Stimulated activated CD8-positive, alpha-beta memory T cell treated with anti-CD3 and anti-CD28 coated beads, Interleukin-15, amount 100 ng/mL, for 4 hours (primary cell): ENCODE measurements around the gene CNTN2.

Experiments
- DNase-seq, 2 donors: peaks; one replicate each; pipeline ENCODE4 v3.0.0-alpha.2; 2020; ENCODE audit warnings: low read depth in 2 of 2

Gene CNTN2

GRCh38 chr1:205042911-205043806 is at the start of gene CNTN2:
TSS of gene CNTN2 (plus strand) at chr1:205043212. CDS start at chr1:205053186, 9,974 bp downstream.
- no peak for DNase-seq

- DNase-seq: no peak
These were observed 48.7 kb upstream of the CNTN2 start for GRCh38 chr1:204994086-204994862.

- no peak for DNase-seq
These were observed 46.0 kb upstream of the CNTN2 start for GRCh38 chr1:204996981-204997380.

GRCh38 chr1:204997591-204998355 is 45.2 kb upstream of the CNTN2 start:
- no peak for DNase-seq

- no peak for DNase-seq
These were observed 41.9 kb upstream of the CNTN2 start for GRCh38 chr1:205001162-205001561.

- no peak for DNase-seq
These were observed 40.3 kb upstream of the CNTN2 start for GRCh38 chr1:205002705-205003104.

- no peak for DNase-seq
These were observed 39.5 kb upstream of the CNTN2 start for GRCh38 chr1:205003358-205004131.

GRCh38 chr1:205004351-205004750 is 38.7 kb upstream of the CNTN2 start:
- DNase-seq: no peak

- DNase-seq: no peak
These were observed 34.1 kb upstream of the CNTN2 start for GRCh38 chr1:205008896-205009295.

GRCh38 chr1:205009670-205010069 is 33.3 kb upstream of the CNTN2 start:
- DNase-seq: no peak

GRCh38 chr1:205012391-205013140 is 30.4 kb upstream of the CNTN2 start:
- DNase-seq: no peak

GRCh38 chr1:205013683-205014367 is 29.2 kb upstream of the CNTN2 start:
- no peak for DNase-seq

- no peak for DNase-seq
These were observed 28.2 kb upstream of the CNTN2 start for GRCh38 chr1:205014783-205015182.

GRCh38 chr1:205015241-205015640 is 27.8 kb upstream of the CNTN2 start:
- no peak for DNase-seq

- no peak for DNase-seq
These were observed 26.9 kb upstream of the CNTN2 start for GRCh38 chr1:205016075-205016474.

GRCh38 chr1:205016584-205016983 is 26.4 kb upstream of the CNTN2 start:
- DNase-seq: no peak

- DNase-seq: no peak
These were observed 26.0 kb upstream of the CNTN2 start for GRCh38 chr1:205017001-205017400.

- DNase-seq: no peak
These were observed 25.2 kb upstream of the CNTN2 start for GRCh38 chr1:205017766-205018165.

- DNase-seq: no peak
These were observed 24.6 kb upstream of the CNTN2 start for GRCh38 chr1:205018381-205018780.

GRCh38 chr1:205020466-205020865 is 22.5 kb upstream of the CNTN2 start:
- no peak for DNase-seq
